Measurements from ENCODE around the gene TRIM71.
A peak's percentile ranks its signal among the peaks of the same experiment; 100 is the strongest.
"Not testable (repeated sequence)": the region's sequence is repeated elsewhere in the genome, so short reads cannot be mapped to it uniquely, and the experiment has no call there.

Gene TRIM71

GRCh38 chr3:32891365-32891764, 73.6 kb downstream of the TRIM71 start:
- DNase-seq (ENCODE audit: low read depth) = no peak

DNA sequence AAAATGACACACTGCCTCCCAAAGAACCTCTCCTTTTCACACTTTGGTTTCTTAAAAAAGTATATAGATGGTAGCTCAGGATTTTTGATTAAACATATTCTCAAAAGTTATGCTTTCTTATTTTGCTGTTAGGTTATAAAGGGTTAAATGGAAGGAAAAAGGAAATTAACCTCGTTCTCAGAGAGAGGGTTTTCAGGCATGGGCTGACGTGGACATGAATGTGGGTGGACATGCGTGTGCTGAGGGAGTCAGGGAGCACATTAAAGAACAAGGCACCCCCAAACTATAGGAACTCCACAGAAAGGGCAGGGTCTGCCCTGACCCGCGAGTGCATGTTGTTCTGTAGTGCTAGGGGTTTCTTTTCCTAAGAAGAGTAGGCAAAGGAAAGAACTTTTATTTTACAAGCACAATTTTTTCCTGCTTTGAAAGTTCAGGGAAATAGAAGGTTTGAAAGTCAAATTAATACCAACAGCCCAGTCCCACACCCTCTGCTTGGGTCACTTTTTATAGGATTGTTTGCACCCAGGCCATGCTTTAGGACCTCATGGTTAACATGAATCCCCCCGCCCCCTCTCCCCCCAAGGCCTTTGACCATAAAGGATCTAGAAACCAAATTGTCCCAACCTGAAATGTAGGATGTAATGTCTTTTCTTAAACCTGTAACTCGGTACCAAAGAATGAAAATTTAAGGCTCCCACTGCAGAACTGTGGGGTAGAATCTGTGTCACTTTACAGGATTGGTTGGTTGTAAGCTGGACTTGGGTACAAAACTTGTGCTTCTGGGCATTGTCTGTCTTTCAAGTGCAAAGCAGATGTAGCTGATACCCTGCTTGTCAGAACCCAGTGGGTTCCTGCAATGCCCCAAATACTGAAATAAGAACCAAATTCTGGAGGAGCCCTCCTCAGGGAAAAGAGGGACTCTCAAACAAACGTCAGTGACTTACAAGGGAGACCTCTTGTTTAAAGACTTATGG, 75.1 kb downstream of the TRIM71 start:
- no peak for DNase-seq (ENCODE audit: low read depth)

- DNase-seq (ENCODE audit: low read depth) = no peak
Measured at GRCh38 chr3:32894977-32895376, 77.2 kb downstream of the TRIM71 start.

GRCh38 chr3:32895701-32896100, 77.9 kb downstream of the TRIM71 start:
- no peak for DNase-seq (ENCODE audit: low read depth)

GRCh38 chr3:32896143-32896542, 78.3 kb downstream of the TRIM71 start:
- no peak for DNase-seq (ENCODE audit: low read depth)

- no peak for DNase-seq (ENCODE audit: low read depth)
Measured at GRCh38 chr3:32897001-32897601, 79.3 kb downstream of the TRIM71 start.

- DNase-seq (ENCODE audit: low read depth) = no peak
Measured at GRCh38 chr3:32897981-32898623, 80.3 kb downstream of the TRIM71 start.

- no peak for DNase-seq (ENCODE audit: low read depth)
Measured at GRCh38 chr3:32899265-32899664, 81.5 kb downstream of the TRIM71 start.

GRCh38 chr3:32901005-32901932, 83.5 kb downstream of the TRIM71 start:
- no peak for DNase-seq (ENCODE audit: low read depth)

GRCh38 chr3:32902887-32903371, 85.1 kb downstream of the TRIM71 start:
- DNase-seq (ENCODE audit: low read depth) = peak; percentile 16

DNA sequence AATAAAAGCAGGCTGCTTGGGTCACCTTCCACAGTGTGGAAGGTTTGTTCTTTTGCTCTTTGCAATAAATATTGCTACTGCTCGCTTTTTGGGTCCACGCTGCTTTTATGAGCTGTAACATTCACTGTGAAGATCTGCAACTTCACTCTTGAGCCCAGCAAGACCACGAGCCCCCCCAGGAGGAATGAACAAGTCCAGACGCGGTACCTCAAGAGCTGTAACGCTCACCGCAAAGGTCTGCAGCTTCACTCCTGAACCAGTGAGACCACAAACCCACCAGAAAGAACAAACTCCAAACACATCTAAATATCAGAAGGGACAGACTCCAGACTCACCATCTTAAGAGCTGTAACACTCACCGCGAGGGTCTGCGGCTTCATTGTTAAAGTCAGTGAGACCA, 86.2 kb downstream of the TRIM71 start:
- no peak for DNase-seq (ENCODE audit: low read depth)

DNA sequence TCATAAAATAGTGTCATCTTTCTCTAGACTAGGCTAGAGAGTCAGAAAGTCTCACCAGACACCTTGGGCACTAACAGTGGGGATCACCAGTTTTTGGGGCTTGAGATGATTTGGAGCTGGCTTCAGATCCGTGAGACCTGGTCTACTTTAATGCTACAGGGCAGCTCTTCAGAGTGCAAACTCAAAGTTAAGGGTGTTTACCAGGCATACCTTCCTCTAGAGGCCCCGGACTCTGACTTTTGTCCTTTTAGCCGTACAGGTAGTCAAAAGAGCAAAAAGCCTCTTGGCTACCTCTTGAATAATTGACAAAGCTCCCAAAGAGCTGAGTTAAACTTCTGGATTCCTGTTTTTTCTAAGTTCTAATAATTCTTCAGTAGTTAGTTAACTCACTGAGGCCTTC, 92.2 kb downstream of the TRIM71 start:
- no peak for DNase-seq (ENCODE audit: low read depth)

DNA sequence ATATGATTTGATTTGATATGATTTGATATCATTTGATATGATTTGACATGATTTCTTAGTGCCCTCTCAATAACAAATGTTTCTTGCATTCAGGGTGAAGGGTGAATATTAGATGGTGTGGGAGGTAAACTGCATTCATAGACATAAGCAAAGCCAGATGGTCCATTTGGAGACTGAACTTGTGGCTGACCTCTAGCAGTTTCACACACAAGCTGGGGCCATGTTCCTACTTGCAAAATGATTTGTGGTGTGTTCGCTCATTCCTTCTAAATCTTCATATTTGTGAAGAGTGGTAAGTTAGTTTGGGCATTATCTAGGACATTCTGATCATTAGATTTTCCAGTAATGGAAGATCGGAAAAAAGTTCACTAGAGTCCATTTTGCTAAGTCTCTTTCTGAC, 93.2 kb downstream of the TRIM71 start:
- no peak for DNase-seq (ENCODE audit: low read depth)

- DNase-seq (ENCODE audit: low read depth) = no peak
Measured at GRCh38 chr3:32912046-32912445, 94.2 kb downstream of the TRIM71 start.

DNA sequence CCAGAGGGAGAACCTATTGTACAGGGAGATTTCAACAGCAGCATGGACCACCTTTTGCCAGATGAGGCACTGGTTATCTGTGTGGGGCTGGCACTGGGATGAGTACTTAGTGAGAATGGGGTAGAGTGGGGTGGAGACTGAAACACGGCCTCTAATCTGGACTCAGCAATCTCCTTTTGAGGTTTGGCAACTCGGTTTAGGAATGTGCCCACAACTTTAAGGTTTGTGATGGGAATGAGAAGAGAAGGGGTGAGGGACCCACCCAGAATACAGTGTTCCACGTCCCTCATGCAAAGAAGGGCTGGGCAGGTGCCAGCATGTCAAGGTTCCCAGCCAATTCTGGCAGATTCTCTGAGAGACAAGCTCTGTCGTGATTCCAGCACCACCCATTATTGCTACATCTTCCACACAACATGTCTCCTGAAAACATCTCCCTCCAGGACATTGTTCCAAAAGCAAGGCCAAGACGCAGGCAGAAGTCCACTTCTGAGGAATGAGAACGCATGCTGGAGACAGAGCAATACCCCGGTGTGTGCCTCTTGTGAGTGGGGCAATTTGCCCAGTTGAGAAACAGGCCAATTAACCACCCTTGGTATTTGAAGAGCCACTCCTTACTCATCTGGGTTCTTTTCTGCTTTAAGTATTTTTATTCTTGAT, 96.1 kb downstream of the TRIM71 start:
- no peak for DNase-seq (ENCODE audit: low read depth)

- no peak for DNase-seq (ENCODE audit: low read depth)
Measured at GRCh38 chr3:32919920-32920319, 102.1 kb downstream of the TRIM71 start.

DNA sequence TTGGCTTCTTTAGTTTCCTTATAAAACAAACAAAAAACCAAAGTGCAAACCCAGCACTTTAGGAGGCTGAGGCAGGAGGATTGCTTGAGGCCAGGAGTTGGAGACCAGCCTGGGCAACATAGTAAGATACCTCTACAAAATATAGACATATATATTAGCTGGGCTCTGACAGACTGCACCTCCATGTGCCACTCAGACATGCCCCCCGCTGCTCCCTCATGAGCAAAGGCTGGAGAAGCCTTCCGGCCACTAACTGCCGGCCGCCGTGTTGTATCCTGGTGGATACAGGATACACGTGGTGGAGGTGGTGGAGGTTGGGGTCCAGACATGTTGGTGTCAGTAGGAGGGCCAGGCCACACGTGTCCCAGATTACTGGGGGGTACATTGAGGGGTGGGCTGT, 104.3 kb downstream of the TRIM71 start:
- no peak for DNase-seq (ENCODE audit: low read depth)

GRCh38 chr3:32930161-32930560, 112.4 kb downstream of the TRIM71 start:
- no peak for DNase-seq (ENCODE audit: low read depth)

- not testable (repeated sequence) for DNase-seq (ENCODE audit: low read depth)
Measured at GRCh38 chr3:32931273-32931672, 113.5 kb downstream of the TRIM71 start.

- no peak for DNase-seq (ENCODE audit: low read depth)
Measured at GRCh38 chr3:32934150-32934742, 116.4 kb downstream of the TRIM71 start.

DNA sequence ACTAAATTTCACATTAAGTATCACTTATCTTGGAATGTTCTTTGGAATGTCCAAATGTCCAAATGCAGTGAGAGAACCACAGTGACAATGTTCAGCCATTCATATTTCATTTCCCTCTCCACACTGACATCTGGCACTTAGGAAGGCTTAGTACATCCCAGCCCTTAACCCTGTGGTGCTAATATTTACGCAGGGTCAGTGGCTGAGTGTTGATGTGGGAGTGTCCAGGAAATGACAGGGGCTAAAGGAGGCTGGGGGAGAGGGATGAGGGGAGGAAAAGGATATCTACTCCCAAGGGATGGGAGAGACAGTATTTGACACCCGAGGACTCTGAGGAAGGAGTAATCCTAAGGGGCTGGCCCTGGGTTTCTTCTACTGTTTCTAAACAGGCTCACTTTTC, 119.5 kb downstream of the TRIM71 start:
- no peak for DNase-seq (ENCODE audit: low read depth)

Measured in activated T-cell treated with anti-CD3 and anti-CD28 coated beads for 1 hour (primary cell).